ENCODE results near the gene SRR.

The SRR gene

DNA sequence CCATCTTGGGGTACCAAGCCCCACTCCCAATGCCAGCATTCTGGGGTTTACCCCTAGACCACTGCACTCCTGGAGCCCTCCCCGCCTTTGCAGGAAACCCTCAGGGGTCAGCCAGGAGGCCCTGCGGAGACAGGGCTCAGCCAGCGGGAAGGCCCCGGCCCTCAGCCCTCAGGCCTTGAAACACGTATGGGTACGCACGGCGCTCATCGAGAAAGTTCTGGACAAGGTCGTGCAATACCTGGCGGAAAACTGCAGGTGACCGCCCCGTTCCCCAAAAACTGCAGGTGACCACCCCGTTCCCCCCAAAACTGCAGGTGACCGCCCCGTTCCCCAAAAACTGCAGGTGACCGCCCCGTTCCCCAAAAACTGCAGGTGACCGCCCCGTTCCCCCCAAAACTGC is 58.3 kb downstream of the SRR start:
- Histone ChIP-seq H3K4me3 (ENCODE audit: insufficient read depth in 1 of 2, low read depth in 1 of 2, low read length in 2 of 2) (no peak overlapping the region), H3K36me3 (ENCODE audit: control insufficient read depth in 1 of 2, insufficient read depth in 2 of 2, low read depth in 1 of 2, low read length in 2 of 2) (peaks cover 50 to 70% of the 10 kb centered on the region in 2 experiments), H3K4ac (ENCODE audit: low read depth in 1 of 2, low read length in 2 of 2) (no peak overlapping the region), H3K4me1 (ENCODE audit: control insufficient read depth, insufficient read depth, low read depth, low read length) (peaks cover 25% of the 10 kb centered on the region), H2AK5ac (ENCODE audit: low read length, severe bottlenecking) (no peak overlapping the region), H4K91ac (ENCODE audit: low read length) (no peak overlapping the region), H2BK15ac (ENCODE audit: low read depth, poor library complexity, severe bottlenecking) (no peak overlapping the region), H2AFZ (ENCODE audit: low read depth, low read length) (no peak overlapping the region), H2BK12ac (ENCODE audit: low read length in 2 of 2) (no peak overlapping the region), H2BK120ac (ENCODE audit: low read depth, low read length) (no peak overlapping the region), H3K9ac (ENCODE audit: low read length) (no peak overlapping the region), H3K18ac (ENCODE audit: low read depth in 1 of 2, low read length in 2 of 2) (no peak overlapping the region), H3K14ac (ENCODE audit: low read length in 2 of 2) (no peak overlapping the region), H3K27ac (ENCODE audit: low read length, poor library complexity, severe bottlenecking) (no peak overlapping the region), H2BK5ac (ENCODE audit: low read depth, low read length, poor library complexity, severe bottlenecking) (no peak overlapping the region), H3K27me3 (ENCODE audit: control insufficient read depth in 1 of 2, insufficient read depth in 1 of 2, low read length in 2 of 2) (no peaks in the 10 kb centered on the region), H3K23ac (ENCODE audit: low read length in 2 of 2) (no peak overlapping the region), H3K79me1 (replicated peaks; ENCODE audit: low read length, poor library complexity, severe bottlenecking) (peaks cover 16% of the 10 kb centered on the region), H4K8ac (ENCODE audit: low read length) (no peak overlapping the region), H3K4me2 (ENCODE audit: low read length, poor library complexity, severe bottlenecking) (no peak overlapping the region), H3K9me3 (ENCODE audit: control insufficient read depth, low read length) (no peaks in the 10 kb centered on the region)
- WGBS: 98% methylated on average over 20 of the region's 20 CpGs
- no peak for DNase-seq

DNA sequence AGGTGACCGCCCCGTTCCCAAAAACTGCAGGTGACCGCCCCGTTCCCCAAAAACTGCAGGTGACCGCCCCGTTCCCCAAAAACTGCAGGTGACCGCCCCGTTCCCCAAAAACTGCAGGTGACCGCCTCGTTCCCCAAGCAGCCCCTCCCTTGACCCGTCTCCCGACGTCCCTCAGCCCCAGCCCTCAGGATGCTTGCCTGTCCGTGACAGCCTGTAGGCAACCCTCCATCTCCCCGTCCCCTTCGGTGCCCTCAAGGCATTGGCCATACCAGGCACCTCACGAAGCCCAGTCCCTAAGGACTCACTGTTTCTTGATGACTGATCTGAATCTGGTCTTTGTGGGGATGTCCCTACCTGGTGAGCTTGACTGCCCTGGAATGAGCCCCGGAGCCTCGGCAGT is 58.7 kb downstream of the SRR start:
- Histone ChIP-seq H3K27me3 (ENCODE audit: control insufficient read depth in 1 of 2, insufficient read depth in 1 of 2, low read length in 2 of 2) (no peaks in the 10 kb centered on the region), H4K8ac (ENCODE audit: low read length) (no peak overlapping the region), H3K23ac (ENCODE audit: low read length in 2 of 2) (no peak overlapping the region), H2AK5ac (ENCODE audit: low read length, severe bottlenecking) (no peak overlapping the region), H2BK120ac (ENCODE audit: low read depth, low read length) (no peak overlapping the region), H3K36me3 (ENCODE audit: control insufficient read depth in 1 of 2, insufficient read depth in 2 of 2, low read depth in 1 of 2, low read length in 2 of 2) (peaks cover 49 to 74% of the 10 kb centered on the region in 2 experiments), H3K14ac (ENCODE audit: low read length in 2 of 2) (no peak overlapping the region), H3K4me1 (ENCODE audit: control insufficient read depth, insufficient read depth, low read depth, low read length) (peaks cover 25% of the 10 kb centered on the region), H2AFZ (ENCODE audit: low read depth, low read length) (no peak overlapping the region), H2BK5ac (ENCODE audit: low read depth, low read length, poor library complexity, severe bottlenecking) (no peak overlapping the region), H3K9me3 (ENCODE audit: control insufficient read depth, low read length) (no peaks in the 10 kb centered on the region), H3K4me3 (ENCODE audit: insufficient read depth in 1 of 2, low read depth in 1 of 2, low read length in 2 of 2) (no peak overlapping the region), H3K4ac (ENCODE audit: low read depth in 1 of 2, low read length in 2 of 2) (no peak overlapping the region), H3K18ac (ENCODE audit: low read depth in 1 of 2, low read length in 2 of 2) (no peak overlapping the region), H3K4me2 (ENCODE audit: low read length, poor library complexity, severe bottlenecking) (no peak overlapping the region), H3K27ac (ENCODE audit: low read length, poor library complexity, severe bottlenecking) (no peak overlapping the region), H3K9ac (ENCODE audit: low read length) (no peak overlapping the region), H2BK15ac (ENCODE audit: low read depth, poor library complexity, severe bottlenecking) (no peak overlapping the region), H3K79me1 (replicated peaks; ENCODE audit: low read length, poor library complexity, severe bottlenecking) (peaks cover 14% of the 10 kb centered on the region), H4K91ac (ENCODE audit: low read length) (no peak overlapping the region), H2BK12ac (ENCODE audit: low read length in 2 of 2) (no peak overlapping the region)
- no peak for DNase-seq
- 95% methylated on average over 19 of the region's 19 CpGs for WGBS

DNA sequence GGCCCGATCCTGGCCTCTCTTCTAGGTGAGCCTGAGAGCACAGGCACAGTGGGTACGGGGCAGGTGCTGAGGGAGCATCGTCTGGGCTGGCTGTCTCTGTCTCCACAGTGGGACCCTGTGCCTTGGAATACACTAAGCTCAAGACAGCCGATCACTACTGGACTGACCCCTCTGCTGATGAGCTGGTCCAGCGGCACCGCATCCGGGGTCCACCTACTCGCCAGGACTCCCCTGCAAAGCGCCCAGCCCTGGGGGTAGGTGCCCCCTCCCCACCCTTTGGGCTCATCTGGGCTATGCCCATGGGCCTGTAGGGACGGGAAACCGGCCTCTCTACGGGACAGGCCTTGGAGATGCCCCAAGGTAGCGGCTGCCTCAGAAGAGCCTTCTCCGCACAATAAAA is 59.1 kb downstream of the SRR start:
- no peak overlapping the region for H2AFZ ChIP-seq (ENCODE audit: low read depth, low read length)
- no peak overlapping the region for H2BK5ac ChIP-seq (ENCODE audit: low read depth, low read length, poor library complexity, severe bottlenecking)
- H3K27ac ChIP-seq (ENCODE audit: low read length, poor library complexity, severe bottlenecking): no peak overlapping the region
- no peak overlapping the region for H3K9ac ChIP-seq (ENCODE audit: low read length)
- no peak overlapping the region for H3K14ac ChIP-seq (ENCODE audit: low read length in 2 of 2)
- H2AK5ac ChIP-seq (ENCODE audit: low read length, severe bottlenecking): no peak overlapping the region
- no peak overlapping the region for H3K4me2 ChIP-seq (ENCODE audit: low read length, poor library complexity, severe bottlenecking)
- no peak overlapping the region for H3K23ac ChIP-seq (ENCODE audit: low read length in 2 of 2)
- no peak for DNase-seq
- H3K27me3 ChIP-seq (ENCODE audit: control insufficient read depth in 1 of 2, insufficient read depth in 1 of 2, low read length in 2 of 2): no peaks in the 10 kb centered on the region
- no peak overlapping the region for H3K18ac ChIP-seq (ENCODE audit: low read depth in 1 of 2, low read length in 2 of 2)
- 96% methylated on average over 14 of the region's 14 CpGs for WGBS
- H2BK12ac ChIP-seq (ENCODE audit: low read length in 2 of 2): no peak overlapping the region
- no peak overlapping the region for H4K91ac ChIP-seq (ENCODE audit: low read length)
- H3K4me3 ChIP-seq (ENCODE audit: insufficient read depth in 1 of 2, low read depth in 1 of 2, low read length in 2 of 2): no peak overlapping the region
- no peaks in the 10 kb centered on the region for H3K9me3 ChIP-seq (ENCODE audit: control insufficient read depth, low read length)
- H3K4ac ChIP-seq (ENCODE audit: low read depth in 1 of 2, low read length in 2 of 2): no peak overlapping the region
- H2BK120ac ChIP-seq (ENCODE audit: low read depth, low read length): no peak overlapping the region
- no peak overlapping the region for H2BK15ac ChIP-seq (ENCODE audit: low read depth, poor library complexity, severe bottlenecking)
- H4K8ac ChIP-seq (ENCODE audit: low read length): no peak overlapping the region
- H3K36me3 ChIP-seq (ENCODE audit: control insufficient read depth in 1 of 2, insufficient read depth in 2 of 2, low read depth in 1 of 2, low read length in 2 of 2): peaks cover 49 to 76% of the 10 kb centered on the region in 2 experiments
- peaks cover 24% of the 10 kb centered on the region for H3K4me1 ChIP-seq (ENCODE audit: control insufficient read depth, insufficient read depth, low read depth, low read length)
- peaks cover 12% of the 10 kb centered on the region for H3K79me1 ChIP-seq (replicated peaks; ENCODE audit: low read length, poor library complexity, severe bottlenecking)

DNA sequence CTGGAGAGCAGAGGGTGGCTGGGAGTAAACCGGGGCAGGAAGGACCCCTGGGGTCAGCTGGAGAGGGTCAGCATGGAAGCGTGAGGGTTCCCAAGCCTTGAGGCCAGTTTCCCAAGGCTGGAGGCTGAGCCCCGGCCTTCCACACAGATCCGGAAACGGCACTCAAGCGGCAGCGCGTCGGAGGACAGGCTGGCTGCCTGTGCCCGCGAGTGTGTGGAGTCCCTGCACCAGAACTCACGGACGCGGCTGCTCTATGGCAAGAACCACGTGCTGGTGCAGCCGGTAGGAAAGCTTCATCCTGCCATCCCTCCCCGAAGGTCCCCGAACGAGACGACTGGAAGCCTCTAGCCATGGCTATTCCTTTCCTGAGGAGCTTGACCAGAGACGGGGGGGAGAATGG is 59.6 kb downstream of the SRR start:
- Histone ChIP-seq H3K27ac (ENCODE audit: low read length, poor library complexity, severe bottlenecking) (no peak overlapping the region), H3K36me3 (ENCODE audit: control insufficient read depth in 1 of 2, insufficient read depth in 2 of 2, low read depth in 1 of 2, low read length in 2 of 2) (peaks cover 49 to 77% of the 10 kb centered on the region in 2 experiments), H3K9ac (ENCODE audit: low read length) (no peak overlapping the region), H3K4me2 (ENCODE audit: low read length, poor library complexity, severe bottlenecking) (no peak overlapping the region), H3K79me1 (replicated peaks; ENCODE audit: low read length, poor library complexity, severe bottlenecking) (peaks cover 8% of the 10 kb centered on the region), H4K8ac (ENCODE audit: low read length) (no peak overlapping the region), H4K91ac (ENCODE audit: low read length) (no peak overlapping the region), H3K4me3 (ENCODE audit: insufficient read depth in 1 of 2, low read depth in 1 of 2, low read length in 2 of 2) (no peak overlapping the region), H2AK5ac (ENCODE audit: low read length, severe bottlenecking) (no peak overlapping the region), H3K4ac (ENCODE audit: low read depth in 1 of 2, low read length in 2 of 2) (no peak overlapping the region), H2BK120ac (ENCODE audit: low read depth, low read length) (no peak overlapping the region), H2BK15ac (ENCODE audit: low read depth, poor library complexity, severe bottlenecking) (no peak overlapping the region), H3K14ac (ENCODE audit: low read length in 2 of 2) (no peak overlapping the region), H3K4me1 (ENCODE audit: control insufficient read depth, insufficient read depth, low read depth, low read length) (peaks cover 19% of the 10 kb centered on the region), H3K9me3 (ENCODE audit: control insufficient read depth, low read length) (no peaks in the 10 kb centered on the region), H3K27me3 (ENCODE audit: control insufficient read depth in 1 of 2, insufficient read depth in 1 of 2, low read length in 2 of 2) (no peaks in the 10 kb centered on the region), H3K18ac (ENCODE audit: low read depth in 1 of 2, low read length in 2 of 2) (no peak overlapping the region), H3K23ac (ENCODE audit: low read length in 2 of 2) (no peak overlapping the region), H2BK12ac (ENCODE audit: low read length in 2 of 2) (no peak overlapping the region), H2AFZ (ENCODE audit: low read depth, low read length) (no peak overlapping the region), H2BK5ac (ENCODE audit: low read depth, low read length, poor library complexity, severe bottlenecking) (no peak overlapping the region)
- WGBS: 97% methylated on average over 21 of the region's 21 CpGs
- DNase-seq: no peak
